Thyroid gland (tissue), 4 donors: Measurements from ENCODE around the gene DRAXIN. TPM values are rescaled to one million over a fixed set of nuclear protein-coding genes. Genes with fewer than 3 reads are reported as not detected.

Source experiments
- DNase-seq, 2 donors: peaks; one replicate each; pipeline ENCODE4 v3.0.0-alpha.2; 2019
- H3K27ac ChIP-seq, 3 donors: fragments of 200-600 bp; sonication (generic); 1 replicate in 2 of 3; 2 replicates in 1 of 3; pipeline ENCODE4 v1.5.1; 2016 to 2019; ENCODE audit warnings: mild to moderate bottlenecking in 1 of 3, moderate library complexity in 1 of 3
- H3K27me3 ChIP-seq: fragments of 200-600 bp; sonication (generic); one replicate; pipeline ENCODE4 v1.5.1; 2019
- H3K36me3 ChIP-seq, 2 donors: fragments of 200-600 bp; sonication (generic); one replicate each; pipeline ENCODE4 v1.5.1; 2016 to 2019
- H3K4me1 ChIP-seq, 2 donors: fragments of 200-600 bp; sonication (generic); one replicate each; pipeline ENCODE4 v1.5.1; 2017 to 2019
- H3K4me3 ChIP-seq, 3 donors: fragments of 200-600 bp; sonication (generic); replicated peaks in 1 of 3; 1 replicate in 2 of 3; 2 replicates in 1 of 3; pipeline ENCODE4 v1.5.1; 2016; ENCODE audit warnings: mild to moderate bottlenecking in 1 of 3
- H3K9me3 ChIP-seq: fragments of 200-600 bp; sonication (generic); one replicate; pipeline ENCODE4 v1.5.1; 2017
- CTCF ChIP-seq, 6 experiments: fragments of 200-600 bp in 3 of 6; fragments of 450-650 bp in 3 of 6; sonication (generic) in 3 of 6; IDR thresholded peaks; one replicate each; pipeline ENCODE4 v1.5.1; 2016 to 2019; ENCODE audit warnings: antibody characterized with exemption in 6 of 6, mild to moderate bottlenecking in 2 of 6, inconsistent platforms in 1 of 6, moderate library complexity in 1 of 6
- POLR2A ChIP-seq, 2 donors: fragments of 450-650 bp; IDR thresholded peaks; one replicate each; pipeline ENCODE4 v1.6.1; 2017; ENCODE audit warnings: antibody characterized with exemption in 2 of 2, mild to moderate bottlenecking in 2 of 2, moderate library complexity in 1 of 2
- WGBS, 2 donors: methylation state at CpG; one replicate each; pipeline ENCODE4 v1.1.5; 2017; 5-methylcytosine and 5-hydroxymethylcytosine counted together
- intact Hi-C: fragments of 100-400 bp; cut with DNase I; formaldehyde crosslinking; loops from one replicate; pipeline ENCODE4 v1.15.1; 2023
- total RNA-seq, 4 donors: library from RNA; depleted of rRNA; stranded (reverse); fragments of >200 nt; gene quantifications; one replicate each; pipeline ENCODE4 v1.2.3, GENCODE V29; 2016

DRAXIN gene
- total RNA-seq, 4 donors from 2014 or later = not detected

GRCh38 chr1:11652203-11652780 lies 39.2 kb upstream of the DRAXIN start:
- peaks cover 12 to 34% of the 10 kb centered on the region in 2 donors for H3K4me1 ChIP-seq
- H3K9me3 ChIP-seq = no peaks in the 10 kb centered on the region
- peaks cover 0 to 3% of the 10 kb centered on the region in 2 donors for H3K36me3 ChIP-seq
- H3K27ac ChIP-seq = no peak overlapping the region
- no peak for TF ChIP-seq CTCF (IDR thresholded peaks at IDR 0.05)
- no peak for TF ChIP-seq POLR2A (IDR thresholded peaks at IDR 0.05)
- H3K4me3 ChIP-seq = no peak overlapping the region
- intact Hi-C loops = loop anchor here (10.0 kb wide), 1 partner anchor 153 kb away; the partner anchor contains the start of genes CLCN6 and MTHFR
- 89 to 94% methylated on average over 11 of the region's 11 CpGs for WGBS, 2 donors
- DNase-seq = no peak
- no peaks in the 10 kb centered on the region for H3K27me3 ChIP-seq

- Histone ChIP-seq H3K4me1 (peaks cover 12 to 34% of the 10 kb centered on the region in 2 donors), H3K36me3 (peaks cover 0 to 3% of the 10 kb centered on the region in 2 donors), H3K9me3 (no peaks in the 10 kb centered on the region), H3K27me3 (no peaks in the 10 kb centered on the region), H3K4me3 (no peak overlapping the region), H3K27ac (peak overlapping the region in 1 of 3 donors; percentile 68)
- peak in 1 of 2 donors; percentile 24 for DNase-seq
- TF ChIP-seq CTCF (IDR thresholded peaks at IDR 0.05) (no peak), POLR2A (IDR thresholded peaks at IDR 0.05) (no peak)
- 73 to 77% methylated on average over 14 to 17 of the region's 17 CpGs for WGBS, 2 donors
- intact Hi-C loops = loop anchor here (10.0 kb wide), 1 partner anchor 152 kb away; the partner anchor contains the start of genes CLCN6 and MTHFR
Observed at GRCh38 chr1:11653101-11653860, 38.2 kb upstream of the DRAXIN start.

GRCh38 chr1:11653861-11654136 lies 37.7 kb upstream of the DRAXIN start:
- H3K27me3 ChIP-seq = no peaks in the 10 kb centered on the region
- TF ChIP-seq POLR2A (IDR thresholded peaks at IDR 0.05) (no peak), CTCF (IDR thresholded peaks at IDR 0.05) (no peak)
- peaks cover 0 to 3% of the 10 kb centered on the region in 2 donors for H3K36me3 ChIP-seq
- no peaks in the 10 kb centered on the region for H3K9me3 ChIP-seq
- WGBS, 2 donors = 74 to 100% methylated on average over 1 to 6 of the region's 7 CpGs
- DNase-seq = no peak
- peaks cover 12 to 29% of the 10 kb centered on the region in 2 donors for H3K4me1 ChIP-seq
- intact Hi-C loops = loop anchor here (10.0 kb wide), 1 partner anchor 151 kb away; the partner anchor contains the start of genes CLCN6 and MTHFR
- H3K27ac ChIP-seq = peak overlapping the region in 1 of 3 donors; percentile 68
- peak overlapping the region in 1 of 3 donors; percentile 85 for H3K4me3 ChIP-seq

GRCh38 chr1:11654137-11654938 lies 37.2 kb upstream of the DRAXIN start, which contains the start of the genes FBXO2 and FBXO44:
Gene FBXO2 (minus strand): TSS chr1:11654429. CDS start chr1:11654340, 89 bp downstream.
Gene FBXO44 (plus strand): TSS chr1:11654877. CDS start chr1:11655836, 959 bp downstream.
- H3K27me3 ChIP-seq = no peaks in the 10 kb centered on the region
- WGBS, 2 donors = 4 to 23% methylated on average over 12 to 17 of the region's 94 CpGs
- peak within 1 kb of the TSS; percentile 41 to 68 (median 64) for H3K27ac ChIP-seq
- peak; percentile 71 to 78 for DNase-seq
- TF ChIP-seq CTCF (IDR thresholded peaks at IDR 0.05) (peak in 1 of 6 experiments; percentile 4), POLR2A (IDR thresholded peaks at IDR 0.05) (peak in 1 of 2 donors; percentile 19)
- peaks cover 12 to 26% of the 10 kb centered on the region in 2 donors for H3K4me1 ChIP-seq
- H3K36me3 ChIP-seq = peaks cover 0 to 3% of the 10 kb centered on the region in 2 donors
- peak within 1 kb of the TSS; percentile 26 to 85 (median 66) for H3K4me3 ChIP-seq
- intact Hi-C loops = loop anchor here (10.0 kb wide), 1 partner anchor 150 kb away; the partner anchor contains the start of genes CLCN6 and MTHFR
- no peaks in the 10 kb centered on the region for H3K9me3 ChIP-seq
